ENCODE data around the gene IFNGR2.

The IFNGR2 gene

DNA sequence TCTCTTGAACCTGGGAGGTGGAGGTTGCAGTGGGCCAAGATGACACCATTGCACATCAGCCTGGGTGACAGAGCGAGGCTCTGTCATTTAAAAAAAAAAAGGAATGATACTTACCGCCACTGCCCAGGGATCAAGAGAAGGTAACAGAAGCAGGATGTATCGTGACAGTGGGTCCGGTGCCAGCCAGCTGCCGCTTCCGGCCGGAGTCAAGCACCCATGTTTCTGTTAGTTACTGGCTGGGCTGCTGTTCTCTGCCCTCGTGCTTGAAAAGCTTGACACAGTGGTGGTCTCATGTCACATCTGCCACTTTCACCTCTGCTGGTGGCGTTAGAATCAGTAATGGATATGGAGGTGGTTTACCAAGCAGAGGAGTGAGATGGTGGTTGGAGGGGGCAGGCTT is 21.0 kb downstream of the IFNGR2 start:
- Histone ChIP-seq H3K27ac (ENCODE audit: poor library complexity, severe bottlenecking) (no peak overlapping the region), H3K9me3 (ENCODE audit: severe bottlenecking) (no peaks in the 10 kb centered on the region), H3K4me1 (ENCODE audit: insufficient read depth, poor library complexity, severe bottlenecking) (peaks cover 14% of the 10 kb centered on the region), H3K4me3 (ENCODE audit: severe bottlenecking) (no peak overlapping the region), H3K36me3 (ENCODE audit: low read depth) (peaks cover 88% of the 10 kb centered on the region), H3K27me3 (ENCODE audit: insufficient read depth, poor library complexity, severe bottlenecking) (no peaks in the 10 kb centered on the region)
- DNase-seq (ENCODE audit: low spot score) (no peak), ATAC-seq (ENCODE audit: low read depth) (no peak)
- TF ChIP-seq, protein P1, sequence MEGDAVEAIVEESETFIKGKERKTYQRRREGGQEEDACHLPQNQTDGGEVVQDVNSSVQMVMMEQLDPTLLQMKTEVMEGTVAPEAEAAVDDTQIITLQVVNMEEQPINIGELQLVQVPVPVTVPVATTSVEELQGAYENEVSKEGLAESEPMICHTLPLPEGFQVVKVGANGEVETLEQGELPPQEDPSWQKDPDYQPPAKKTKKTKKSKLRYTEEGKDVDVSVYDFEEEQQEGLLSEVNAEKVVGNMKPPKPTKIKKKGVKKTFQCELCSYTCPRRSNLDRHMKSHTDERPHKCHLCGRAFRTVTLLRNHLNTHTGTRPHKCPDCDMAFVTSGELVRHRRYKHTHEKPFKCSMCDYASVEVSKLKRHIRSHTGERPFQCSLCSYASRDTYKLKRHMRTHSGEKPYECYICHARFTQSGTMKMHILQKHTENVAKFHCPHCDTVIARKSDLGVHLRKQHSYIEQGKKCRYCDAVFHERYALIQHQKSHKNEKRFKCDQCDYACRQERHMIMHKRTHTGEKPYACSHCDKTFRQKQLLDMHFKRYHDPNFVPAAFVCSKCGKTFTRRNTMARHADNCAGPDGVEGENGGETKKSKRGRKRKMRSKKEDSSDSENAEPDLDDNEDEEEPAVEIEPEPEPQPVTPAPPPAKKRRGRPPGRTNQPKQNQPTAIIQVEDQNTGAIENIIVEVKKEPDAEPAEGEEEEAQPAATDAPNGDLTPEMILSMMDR (IDR thresholded peaks at IDR 0.05; ENCODE audit: poor library complexity, severe bottlenecking), result no peak

DNA sequence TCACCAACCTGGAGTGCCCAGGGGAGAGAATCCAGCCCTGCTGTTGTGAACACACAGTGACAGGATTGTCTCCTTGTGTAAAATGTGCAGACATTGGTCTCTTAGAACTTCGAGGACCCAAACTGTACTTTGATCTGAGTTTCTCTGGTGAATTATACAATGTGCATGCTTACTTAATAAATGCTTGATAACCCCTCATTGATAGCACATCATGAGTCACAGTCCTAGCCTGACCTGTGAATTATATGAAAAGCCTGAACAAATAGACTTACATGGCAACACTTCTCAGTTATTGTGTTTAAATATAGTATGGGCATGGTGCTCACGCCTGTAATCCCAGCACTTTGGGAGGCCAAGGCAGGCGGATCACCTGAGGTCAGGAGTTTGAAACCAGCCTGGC is 22.6 kb downstream of the IFNGR2 start:
- no peak for ATAC-seq (ENCODE audit: low read depth)
- TF ChIP-seq, protein P1 (IDR thresholded peaks at IDR 0.05; ENCODE audit: poor library complexity, severe bottlenecking), result no peak
- Histone ChIP-seq H3K27me3 (ENCODE audit: insufficient read depth, poor library complexity, severe bottlenecking) (no peaks in the 10 kb centered on the region), H3K9me3 (ENCODE audit: severe bottlenecking) (no peaks in the 10 kb centered on the region), H3K27ac (ENCODE audit: poor library complexity, severe bottlenecking) (no peak overlapping the region), H3K36me3 (ENCODE audit: low read depth) (peaks cover 84% of the 10 kb centered on the region), H3K4me3 (ENCODE audit: severe bottlenecking) (no peak overlapping the region), H3K4me1 (ENCODE audit: insufficient read depth, poor library complexity, severe bottlenecking) (peaks cover 21% of the 10 kb centered on the region)
- DNase-seq (ENCODE audit: low spot score), result no peak

DNA sequence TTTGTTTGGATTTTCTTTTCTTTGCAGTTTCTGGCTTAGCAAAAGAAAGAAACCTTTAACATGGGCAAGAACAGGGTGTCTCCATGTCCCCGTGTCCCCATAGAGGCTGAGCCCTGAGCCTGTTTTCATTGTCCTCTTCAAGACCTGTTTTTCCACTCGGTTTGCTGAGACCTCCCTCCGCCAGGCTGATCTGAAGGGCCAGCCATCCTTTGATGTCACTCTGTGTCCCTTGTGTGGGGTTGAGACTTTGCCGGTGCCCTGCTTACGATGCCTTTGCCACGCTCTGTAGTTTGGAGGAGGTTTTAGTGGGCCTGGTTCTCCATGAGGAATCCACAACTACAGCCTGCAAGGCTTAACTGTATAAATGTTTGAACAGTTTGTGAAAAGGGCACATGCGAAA is 23.8 kb downstream of the IFNGR2 start:
- H3K4me3 ChIP-seq (ENCODE audit: severe bottlenecking), result no peak overlapping the region
- H3K27ac ChIP-seq (ENCODE audit: poor library complexity, severe bottlenecking), result peak overlapping the region; percentile 95
- TF ChIP-seq, protein P1 (IDR thresholded peaks at IDR 0.05; ENCODE audit: poor library complexity, severe bottlenecking), result no peak
- peaks cover 21% of the 10 kb centered on the region for H3K4me1 ChIP-seq (ENCODE audit: insufficient read depth, poor library complexity, severe bottlenecking)
- H3K36me3 ChIP-seq (ENCODE audit: low read depth), result peaks cover 84% of the 10 kb centered on the region
- no peaks in the 10 kb centered on the region for H3K9me3 ChIP-seq (ENCODE audit: severe bottlenecking)
- H3K27me3 ChIP-seq (ENCODE audit: insufficient read depth, poor library complexity, severe bottlenecking), result no peaks in the 10 kb centered on the region
- DNase-seq (ENCODE audit: low spot score) (no peak), ATAC-seq (ENCODE audit: low read depth) (no peak)

DNA sequence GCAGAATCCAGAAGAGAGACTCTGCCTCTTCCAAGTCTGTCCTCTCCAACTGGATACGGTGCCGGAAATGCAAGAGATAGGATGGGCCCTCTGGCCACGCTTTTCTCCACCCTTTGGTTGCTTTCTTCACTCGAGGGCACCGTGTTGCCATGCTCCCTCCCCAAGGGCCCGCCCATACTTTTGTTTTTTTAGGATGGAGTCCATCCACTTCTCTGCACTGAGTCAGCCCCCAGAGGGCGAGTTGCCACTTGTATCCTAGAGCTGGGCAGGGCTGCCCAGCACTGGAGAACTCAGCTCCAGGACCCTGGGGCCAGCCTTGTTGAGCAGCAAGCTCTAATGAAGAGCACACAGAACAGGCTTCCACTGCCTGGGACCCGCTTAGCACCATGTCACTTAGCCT is 25.5 kb downstream of the IFNGR2 start:
- Histone ChIP-seq H3K36me3 (ENCODE audit: low read depth) (peaks cover 83% of the 10 kb centered on the region), H3K4me1 (ENCODE audit: insufficient read depth, poor library complexity, severe bottlenecking) (peaks cover 21% of the 10 kb centered on the region), H3K4me3 (ENCODE audit: severe bottlenecking) (no peak overlapping the region), H3K27me3 (ENCODE audit: insufficient read depth, poor library complexity, severe bottlenecking) (no peaks in the 10 kb centered on the region), H3K27ac (ENCODE audit: poor library complexity, severe bottlenecking) (peak overlapping the region; percentile 95), H3K9me3 (ENCODE audit: severe bottlenecking) (no peaks in the 10 kb centered on the region)
- TF ChIP-seq, protein P1 (IDR thresholded peaks at IDR 0.05; ENCODE audit: poor library complexity, severe bottlenecking), result no peak
- peak; percentile 94 for DNase-seq (ENCODE audit: low spot score)
- ATAC-seq (ENCODE audit: low read depth), result peak; percentile 85

DNA sequence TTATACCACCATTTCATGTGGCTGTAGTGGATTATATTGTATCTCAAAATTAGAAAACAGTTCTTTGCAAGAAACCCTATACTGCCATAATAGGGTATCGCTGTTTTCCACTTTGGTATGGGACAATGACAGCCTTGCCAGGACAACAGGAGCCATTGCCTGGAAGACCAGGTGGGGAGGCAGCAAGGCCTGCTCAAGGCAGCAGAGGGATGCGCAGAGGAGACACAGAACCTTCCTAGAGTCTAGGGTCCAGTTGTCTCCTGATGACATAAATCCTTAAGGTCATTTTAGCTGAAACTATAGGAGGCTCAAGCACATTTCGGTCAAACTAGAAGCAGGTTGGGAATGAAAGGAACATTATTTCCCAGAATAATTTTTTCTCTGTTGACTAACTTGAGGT is 27.6 kb downstream of the IFNGR2 start:
- no peaks in the 10 kb centered on the region for H3K27me3 ChIP-seq (ENCODE audit: insufficient read depth, poor library complexity, severe bottlenecking)
- H3K9me3 ChIP-seq (ENCODE audit: severe bottlenecking), result no peaks in the 10 kb centered on the region
- peaks cover 36% of the 10 kb centered on the region for H3K4me1 ChIP-seq (ENCODE audit: insufficient read depth, poor library complexity, severe bottlenecking)
- DNase-seq (ENCODE audit: low spot score) (no peak), ATAC-seq (ENCODE audit: low read depth) (no peak)
- TF ChIP-seq, protein P1 (IDR thresholded peaks at IDR 0.05; ENCODE audit: poor library complexity, severe bottlenecking), result no peak
- H3K36me3 ChIP-seq (ENCODE audit: low read depth), result peaks cover 81% of the 10 kb centered on the region
- no peak overlapping the region for H3K4me3 ChIP-seq (ENCODE audit: severe bottlenecking)
- peak overlapping the region; percentile 95 for H3K27ac ChIP-seq (ENCODE audit: poor library complexity, severe bottlenecking)

Data from RWPE2 (cell line).